Ascending aorta (tissue), 2 donors: ENCODE measurements around the gene SMARCD1. TPM values are rescaled to one million over a fixed set of nuclear protein-coding genes. Genes with fewer than 3 reads are reported as not detected.

Source experiments
- DNase-seq, 2 donors: peaks; one replicate each; pipeline ENCODE4 v3.0.0-alpha.2; 2019; ENCODE audit warnings: low spot score in 2 of 2
- H3K27ac ChIP-seq, 2 donors: fragments of 200-600 bp; sonication (generic); one replicate each; pipeline ENCODE4 v1.5.1; 2016 to 2017; ENCODE audit warnings: mild to moderate bottlenecking in 1 of 2
- H3K27me3 ChIP-seq: fragments of 200-600 bp; sonication (generic); one replicate; pipeline ENCODE4 v1.5.1; 2017
- H3K36me3 ChIP-seq, 2 donors: fragments of 200-600 bp; sonication (generic); one replicate each; pipeline ENCODE4 v1.5.1; 2016
- H3K4me1 ChIP-seq, 2 donors: fragments of 200-600 bp; sonication (generic); one replicate each; pipeline ENCODE4 v1.5.1; 2016 to 2017; ENCODE audit warnings: mild to moderate bottlenecking in 1 of 2
- H3K4me3 ChIP-seq, 2 donors: fragments of 200-600 bp; sonication (generic); one replicate each; pipeline ENCODE4 v1.5.1; 2016 to 2017; ENCODE audit warnings: mild to moderate bottlenecking in 1 of 2
- H3K9me3 ChIP-seq, 2 donors: fragments of 200-600 bp; sonication (generic); one replicate each; pipeline ENCODE4 v1.5.1; 2016
- intact Hi-C: fragments of 100-400 bp; cut with DNase I; formaldehyde crosslinking; loops from one replicate; pipeline ENCODE4 v1.15.1; 2023
- total RNA-seq: library from RNA; depleted of rRNA; stranded (reverse); fragments of >200 nt; gene quantifications from one replicate; pipeline ENCODE4 v1.1.0, GENCODE V29; 2016
- TF ChIP-seq, protein P1 (sequence below), 3 experiments: fragments of 200-600 bp in 2 of 3; fragments of 450-650 bp in 1 of 3; sonication (generic) in 2 of 3; IDR thresholded peaks; one replicate each; pipeline ENCODE4 v1.5.1; 2016 to 2019; ENCODE audit warnings: antibody characterized with exemption in 3 of 3, mild to moderate bottlenecking in 1 of 3, moderate library complexity in 1 of 3

Gene SMARCD1
- total RNA-seq, 1 donor from 2014 or later = 277 TPM

DNA sequence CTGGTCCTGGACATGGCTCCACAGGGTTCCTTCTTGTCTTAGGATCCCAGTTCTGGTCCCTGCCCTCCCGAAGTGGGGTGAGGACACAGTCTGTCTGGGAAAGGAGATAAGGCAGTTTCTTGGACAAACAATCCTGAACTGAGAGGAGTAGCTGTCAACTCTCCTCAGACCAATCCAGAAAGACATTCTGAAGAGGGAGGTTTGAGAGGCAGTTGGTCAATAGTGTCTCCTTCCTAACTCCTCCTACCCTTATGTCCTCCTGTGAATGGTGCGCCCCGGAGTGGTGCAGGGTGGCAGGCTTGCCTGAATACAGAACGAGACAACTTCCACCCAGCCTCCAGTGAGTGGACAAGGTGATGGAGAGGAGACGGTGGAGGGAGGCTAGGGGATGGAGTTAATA lies 43.2 kb upstream of the SMARCD1 start:
- DNase-seq = no peak
- H3K4me1 ChIP-seq = no peaks in the 10 kb centered on the region
- no peak overlapping the region for H3K4me3 ChIP-seq
- no peak overlapping the region for H3K27ac ChIP-seq
- H3K9me3 ChIP-seq = no peaks in the 10 kb centered on the region
- intact Hi-C loops = no loop called here
- no peaks in the 10 kb centered on the region for H3K36me3 ChIP-seq
- H3K27me3 ChIP-seq = no peaks in the 10 kb centered on the region
- TF ChIP-seq, protein P1, sequence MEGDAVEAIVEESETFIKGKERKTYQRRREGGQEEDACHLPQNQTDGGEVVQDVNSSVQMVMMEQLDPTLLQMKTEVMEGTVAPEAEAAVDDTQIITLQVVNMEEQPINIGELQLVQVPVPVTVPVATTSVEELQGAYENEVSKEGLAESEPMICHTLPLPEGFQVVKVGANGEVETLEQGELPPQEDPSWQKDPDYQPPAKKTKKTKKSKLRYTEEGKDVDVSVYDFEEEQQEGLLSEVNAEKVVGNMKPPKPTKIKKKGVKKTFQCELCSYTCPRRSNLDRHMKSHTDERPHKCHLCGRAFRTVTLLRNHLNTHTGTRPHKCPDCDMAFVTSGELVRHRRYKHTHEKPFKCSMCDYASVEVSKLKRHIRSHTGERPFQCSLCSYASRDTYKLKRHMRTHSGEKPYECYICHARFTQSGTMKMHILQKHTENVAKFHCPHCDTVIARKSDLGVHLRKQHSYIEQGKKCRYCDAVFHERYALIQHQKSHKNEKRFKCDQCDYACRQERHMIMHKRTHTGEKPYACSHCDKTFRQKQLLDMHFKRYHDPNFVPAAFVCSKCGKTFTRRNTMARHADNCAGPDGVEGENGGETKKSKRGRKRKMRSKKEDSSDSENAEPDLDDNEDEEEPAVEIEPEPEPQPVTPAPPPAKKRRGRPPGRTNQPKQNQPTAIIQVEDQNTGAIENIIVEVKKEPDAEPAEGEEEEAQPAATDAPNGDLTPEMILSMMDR (IDR thresholded peaks at IDR 0.05) = no peak

DNA sequence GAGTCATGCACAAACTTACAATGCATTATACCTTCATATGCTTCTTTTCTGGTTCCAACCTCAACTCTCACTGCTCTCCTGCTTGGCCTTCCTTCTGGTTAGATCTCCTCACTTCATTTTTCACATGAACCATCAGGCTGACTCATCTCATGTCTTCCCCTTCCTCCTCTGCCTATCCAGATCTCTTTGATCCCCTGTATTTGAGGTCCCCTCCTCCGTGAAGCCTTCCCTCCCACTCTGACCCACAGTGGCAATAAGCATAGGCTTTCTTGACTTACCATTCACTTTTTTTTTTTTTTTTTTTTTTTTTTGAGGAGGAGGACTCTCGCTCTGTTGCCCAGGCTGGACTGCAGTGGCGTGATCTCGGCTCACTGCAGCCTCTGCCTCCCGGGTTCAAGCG lies 42.4 kb upstream of the SMARCD1 start:
- TF ChIP-seq, protein P1 (IDR thresholded peaks at IDR 0.05) = no peak
- Histone ChIP-seq H3K27ac (no peak overlapping the region), H3K4me3 (no peak overlapping the region), H3K4me1 (no peaks in the 10 kb centered on the region), H3K36me3 (no peaks in the 10 kb centered on the region), H3K9me3 (no peaks in the 10 kb centered on the region), H3K27me3 (no peaks in the 10 kb centered on the region)
- DNase-seq = no peak
- intact Hi-C loops = no loop called here

DNA sequence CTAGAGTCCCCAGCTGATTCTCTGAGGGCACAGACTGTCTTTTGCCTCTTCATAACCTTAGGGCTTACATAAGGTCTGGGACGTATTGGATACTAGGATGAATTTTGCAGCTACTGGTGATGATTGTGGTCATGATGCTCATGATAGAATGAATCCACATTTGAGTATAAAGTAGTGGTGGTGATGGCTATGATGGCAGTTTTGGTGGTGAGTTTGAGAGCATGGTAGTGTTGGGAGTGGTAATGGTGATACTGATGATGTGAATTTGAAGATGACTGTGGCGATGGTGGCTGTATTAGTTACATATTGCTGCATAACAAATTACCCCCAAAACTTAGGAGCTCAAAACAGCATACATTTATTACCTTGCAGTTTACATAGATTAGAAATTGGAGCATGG lies 41.8 kb upstream of the SMARCD1 start:
- intact Hi-C loops = no loop called here

DNA sequence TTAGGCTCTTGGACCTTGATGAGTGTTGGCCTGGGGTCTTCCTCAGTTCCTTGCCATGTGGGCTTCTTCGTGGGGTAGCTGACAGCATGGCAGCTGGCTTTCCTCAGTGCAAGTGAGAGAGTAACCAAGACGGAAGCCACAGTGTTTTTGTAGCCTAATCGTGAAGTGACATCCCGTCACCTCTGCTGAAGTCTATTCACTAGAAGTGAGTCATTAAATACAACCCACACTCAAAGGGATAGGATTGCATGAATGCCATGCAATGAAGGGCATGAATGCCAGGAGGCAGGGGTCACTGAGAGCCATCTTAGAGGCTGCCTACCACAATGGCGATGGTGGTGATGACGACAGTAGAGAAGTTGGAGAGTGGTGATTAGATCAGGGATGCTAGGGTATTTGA lies 41.3 kb upstream of the SMARCD1 start:
- DNase-seq = no peak
- H3K27me3 ChIP-seq = no peaks in the 10 kb centered on the region
- H3K36me3 ChIP-seq = no peaks in the 10 kb centered on the region
- intact Hi-C loops = no loop called here
- TF ChIP-seq, protein P1 (IDR thresholded peaks at IDR 0.05) = no peak
- no peaks in the 10 kb centered on the region for H3K9me3 ChIP-seq
- no peaks in the 10 kb centered on the region for H3K4me1 ChIP-seq
- no peak overlapping the region for H3K27ac ChIP-seq
- H3K4me3 ChIP-seq = no peak overlapping the region

More for the DNA sequence above, 41.8 kb upstream of the SMARCD1 start:
- Histone ChIP-seq H3K36me3 (no peaks in the 10 kb centered on the region), H3K4me3 (no peak overlapping the region), H3K27me3 (no peaks in the 10 kb centered on the region), H3K4me1 (no peaks in the 10 kb centered on the region), H3K9me3 (no peaks in the 10 kb centered on the region), H3K27ac (no peak overlapping the region)
- TF ChIP-seq, protein P1 (IDR thresholded peaks at IDR 0.05) = no peak
- no peak for DNase-seq

DNA sequence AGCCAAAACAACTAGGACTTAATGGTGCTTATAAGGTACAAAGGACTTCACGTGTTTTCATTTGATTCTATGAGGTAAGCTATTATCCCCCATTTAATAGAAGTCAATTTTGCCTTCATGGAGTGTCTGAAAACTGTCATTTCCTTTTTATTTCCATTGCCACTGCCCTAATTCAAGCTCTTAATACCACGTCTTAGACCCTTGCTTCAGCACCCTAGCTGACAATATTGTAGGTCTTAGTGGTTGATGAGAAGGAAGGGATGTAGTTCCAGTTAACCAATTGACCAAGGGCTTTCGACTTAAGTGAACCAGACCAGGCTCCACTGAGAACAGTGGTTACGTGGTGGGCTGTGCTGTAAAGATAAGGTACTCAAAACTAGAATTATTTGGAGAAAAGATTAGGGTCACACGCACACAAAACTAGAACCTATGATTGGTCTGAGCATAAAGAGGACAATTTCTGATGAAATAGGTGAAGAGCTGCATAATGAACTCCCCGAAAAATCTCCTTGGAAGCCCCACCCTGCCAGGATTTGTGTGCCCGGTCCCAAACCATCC lies 37.4 kb upstream of the SMARCD1 start:
- Histone ChIP-seq H3K4me1 (peaks cover 0 to 3% of the 10 kb centered on the region in 2 donors), H3K27ac (no peak overlapping the region), H3K36me3 (no peaks in the 10 kb centered on the region), H3K4me3 (no peak overlapping the region), H3K27me3 (no peaks in the 10 kb centered on the region), H3K9me3 (no peaks in the 10 kb centered on the region)
- TF ChIP-seq, protein P1 (IDR thresholded peaks at IDR 0.05) = no peak
- intact Hi-C loops = no loop called here
- no peak for DNase-seq
